ENCODE data around the gene ALCAM.

DNA sequence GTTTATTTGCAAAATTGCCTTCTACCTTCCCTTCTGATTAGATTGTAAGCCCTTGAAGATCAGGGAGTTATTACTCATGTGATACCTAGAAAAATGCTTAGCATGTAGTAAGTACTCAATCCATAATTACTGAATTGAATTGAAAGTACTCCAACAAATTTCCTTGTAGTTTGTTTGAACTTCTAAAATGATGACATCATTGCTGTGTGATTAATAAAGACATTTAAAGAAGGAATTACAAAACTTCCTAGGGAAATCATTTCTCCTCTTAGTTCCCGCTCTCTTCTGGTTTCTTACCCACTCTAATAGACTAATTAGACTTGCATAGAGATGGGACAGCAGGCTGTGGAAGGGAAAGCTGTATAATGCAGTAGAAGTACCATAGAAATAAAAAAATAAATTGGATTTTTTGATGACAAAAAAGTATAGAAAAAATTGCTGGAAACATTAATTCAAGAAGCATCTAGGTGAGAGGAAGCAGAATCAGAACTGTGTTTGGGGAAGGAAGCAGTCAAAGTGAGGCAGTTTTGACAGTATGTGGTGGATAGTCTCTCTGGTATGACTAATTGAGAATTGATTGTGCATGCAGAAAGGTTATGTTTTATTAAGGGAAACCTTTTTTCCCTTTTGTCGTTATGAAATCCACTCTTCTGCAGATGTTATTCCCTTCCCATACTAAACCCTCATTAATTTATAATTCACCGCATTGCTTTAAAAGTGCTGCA, 93.0 kb downstream of the ALCAM start:
- TF ChIP-seq, protein P1, sequence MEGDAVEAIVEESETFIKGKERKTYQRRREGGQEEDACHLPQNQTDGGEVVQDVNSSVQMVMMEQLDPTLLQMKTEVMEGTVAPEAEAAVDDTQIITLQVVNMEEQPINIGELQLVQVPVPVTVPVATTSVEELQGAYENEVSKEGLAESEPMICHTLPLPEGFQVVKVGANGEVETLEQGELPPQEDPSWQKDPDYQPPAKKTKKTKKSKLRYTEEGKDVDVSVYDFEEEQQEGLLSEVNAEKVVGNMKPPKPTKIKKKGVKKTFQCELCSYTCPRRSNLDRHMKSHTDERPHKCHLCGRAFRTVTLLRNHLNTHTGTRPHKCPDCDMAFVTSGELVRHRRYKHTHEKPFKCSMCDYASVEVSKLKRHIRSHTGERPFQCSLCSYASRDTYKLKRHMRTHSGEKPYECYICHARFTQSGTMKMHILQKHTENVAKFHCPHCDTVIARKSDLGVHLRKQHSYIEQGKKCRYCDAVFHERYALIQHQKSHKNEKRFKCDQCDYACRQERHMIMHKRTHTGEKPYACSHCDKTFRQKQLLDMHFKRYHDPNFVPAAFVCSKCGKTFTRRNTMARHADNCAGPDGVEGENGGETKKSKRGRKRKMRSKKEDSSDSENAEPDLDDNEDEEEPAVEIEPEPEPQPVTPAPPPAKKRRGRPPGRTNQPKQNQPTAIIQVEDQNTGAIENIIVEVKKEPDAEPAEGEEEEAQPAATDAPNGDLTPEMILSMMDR (IDR thresholded peaks at IDR 0.05): no peak
- TF ChIP-seq POLR2A (IDR thresholded peaks at IDR 0.05): no peak

Measured in Peyer's patch (tissue), 4 donors.